GM12878 (cell line): ENCODE measurements around the gene SUGCT. TPM values are rescaled to one million over a fixed set of nuclear protein-coding genes. Genes with fewer than 3 reads are reported as not detected.

ENCODE experiments used
- ATAC-seq: fragments of 200-7000 bp; cut with Tn5 transposase; 3 replicates; pipeline ENCODE4 v1.9.1; 2020; ENCODE audit warnings: mild to moderate bottlenecking, moderate library complexity
- BruUV-seq: library from RNA; stranded (reverse); fragments of 400-500 nt; replicated peaks from 2 replicates; lab custom pipeline; 2021; lab: Mats Ljungman, UMichigan
- CTCF ChIA-PET: fragments of 300-600 bp; sonication (Branson Sonifier 250); formaldehyde crosslinking; extraction: SDS; loops from one replicate; lab custom pipeline; 2021; ENCODE audit warnings: inconsistent platforms; lab: Yijun Ruan, JAX
- POLR2A ChIA-PET: fragments of 350-600 bp; formaldehyde crosslinking; extraction: SDS; loops from one replicate; lab custom pipeline; 2021; ENCODE audit warnings: inconsistent platforms; lab: Charles Lee
- RAD21 ChIA-PET: fragments of 300-600 bp; sonication (Branson Sonifier 250); formaldehyde crosslinking; loops from one replicate; lab custom pipeline; 2023; ENCODE audit warnings: antibody characterized with exemption; ENCODE audit not compliant: unreplicated experiment; lab: Charles Lee
- SMC1A ChIA-PET: fragments of 300-600 bp; sonication (Branson Sonifier 250); formaldehyde crosslinking; loops from one replicate; lab custom pipeline; 2023; ENCODE audit not compliant: unreplicated experiment, uncharacterized antibody; lab: Charles Lee
- DNase-seq: peaks from one replicate; pipeline ENCODE4 v3.0.0-alpha.2; 2011; ENCODE audit warnings: low read depth, low spot score
- FAIRE-seq: peaks from 3 replicates; lab custom pipeline; 2011; peaks lifted over from hg19 to GRCh38; lab: Jason Lieb, UNC
- H2AFZ ChIP-seq: 2 replicates; pipeline ENCODE4 v1.6.0; 2011; ENCODE audit warnings: low read depth, low read length, control low read depth; ENCODE audit not compliant: control insufficient read depth
- H3K27ac ChIP-seq: 2 replicates; pipeline ENCODE4 v1.5.1; 2011; ENCODE audit warnings: control low read depth; ENCODE audit not compliant: control insufficient read depth, insufficient read depth
- H3K27me3 ChIP-seq, 2 experiments: replicated peaks in 1 of 2; 2 replicates each; pipeline versions ENCODE4 v1.6.0 to v1.6.1; 2011; ENCODE audit warnings: low read length in 1 of 2; ENCODE audit not compliant: control insufficient read depth in 2 of 2, insufficient read depth in 2 of 2
- H3K36me3 ChIP-seq, 2 experiments: 2 replicates each; pipeline ENCODE4 v1.5.1; 2011; ENCODE audit warnings: low read length in 1 of 2; ENCODE audit not compliant: control insufficient read depth in 2 of 2, insufficient read depth in 2 of 2
- H3K4me1 ChIP-seq: 2 replicates; pipeline ENCODE4 v1.6.1; 2011; ENCODE audit warnings: mild to moderate bottlenecking, low read length, moderate library complexity, mixed read lengths; ENCODE audit not compliant: control insufficient read depth, insufficient read depth
- H3K4me2 ChIP-seq: 2 replicates; pipeline ENCODE4 v1.6.0; 2011; ENCODE audit warnings: control low read depth; ENCODE audit not compliant: control insufficient read depth, insufficient read depth
- H3K4me3 ChIP-seq: fragments of 200-600 bp; sonication (generic); 2 replicates; pipeline ENCODE4 v1.5.1; 2016
- H3K79me2 ChIP-seq: 2 replicates; pipeline ENCODE4 v1.6.0; 2011; ENCODE audit warnings: low read length; ENCODE audit not compliant: control insufficient read depth, insufficient read depth
- H3K9ac ChIP-seq: 2 replicates; pipeline ENCODE4 v1.8.0; 2011; ENCODE audit warnings: low read length, control low read depth, mixed read lengths; ENCODE audit not compliant: control insufficient read depth, insufficient read depth
- H3K9me3 ChIP-seq: replicated peaks from 3 replicates; pipeline ENCODE4 v1.5.1; 2011; ENCODE audit warnings: mild to moderate bottlenecking, low read length; ENCODE audit not compliant: control insufficient read depth, insufficient read depth
- H4K20me1 ChIP-seq: 2 replicates; pipeline ENCODE4 v1.6.0; 2011; ENCODE audit not compliant: control insufficient read depth, insufficient read depth
- FOS ChIP-seq: IDR thresholded peaks from 3 replicates; pipeline ENCODE4 v1.6.1; 2011; ENCODE audit warnings: borderline replicate concordance; ENCODE audit not compliant: insufficient read length; ENCODE audit errors: extremely low read depth
- NFIC ChIP-seq: IDR thresholded peaks from 2 replicates; pipeline ENCODE4 v1.6.1; 2012; ENCODE audit warnings: low read depth, mild to moderate bottlenecking, inconsistent platforms, low read length, moderate library complexity
- NR2C2 ChIP-seq: IDR thresholded peaks from 2 replicates; pipeline ENCODE4 v1.6.1; 2011; ENCODE audit warnings: borderline replicate concordance, low read depth; ENCODE audit not compliant: control insufficient read depth, insufficient read length
- ZZZ3 ChIP-seq: IDR thresholded peaks from 2 replicates; pipeline ENCODE4 v1.6.1; 2011; ENCODE audit warnings: low read depth; ENCODE audit not compliant: control insufficient read depth, insufficient read length
- WGBS: methylation state at CpG from one replicate; pipeline ENCODE4 v1.1.6; 2016; ENCODE audit warnings: low lambda C conversion rate; ENCODE audit not compliant: insufficient replicate concordance, insufficient coverage; ENCODE audit errors: missing lambda C conversion rate; 5-methylcytosine and 5-hydroxymethylcytosine counted together
- in situ Hi-C: fragments of 300-500 bp; cut with MboI; formaldehyde crosslinking; loops from 9 replicates; pipeline ENCODE4 v1.14.3; 2018; ENCODE audit warnings: mixed read lengths
- intact Hi-C: fragments of 100-400 bp; cut with micrococcal nuclease; formaldehyde crosslinking; loops from one replicate; pipeline ENCODE4 v1.14.2; 2022; ENCODE audit not compliant: unreplicated experiment
- polyA plus RNA-seq, 11 experiments: library from polyadenylated mRNA; depleted of rRNA in 4 of 11; unstranded in 6 of 11; stranded (reverse) in 5 of 11; fragments of >200 nt; fragmentation: Nextera tagmentation in 4 of 11; fragmentation: Illumina TruSeq in 1 of 11; extraction: Ambion mirVana in 4 of 11; extraction: Trizol in 1 of 11; gene quantifications; 1 replicate in 1 of 11; 2 replicates in 10 of 11; pipeline versions ENCODE4 v1.2.1 to v1.2.3, GENCODE V29; 2011 to 2016; ENCODE audit warnings: inconsistent platforms in 2 of 11, missing spikeins in 2 of 11, low read depth in 1 of 11
- total RNA-seq, 4 experiments: library from RNA; depleted of rRNA in 3 of 4; stranded (reverse); fragments of >200 nt in 3 of 4; fragmentation: Illumina TruSeq in 1 of 4; extraction: Trizol in 1 of 4; gene quantifications; 2 replicates each; pipeline versions ENCODE4 v1.2.1 to v1.2.3, GENCODE V29; 2013 to 2021
- TF ChIP-seq, protein P1 (sequence below): fragments of 150-350 bp; IDR thresholded peaks from 2 replicates; pipeline ENCODE4 v1.6.1; 2016; ENCODE audit warnings: low read depth, low read length
- TF ChIP-seq, protein P2 (sequence below): fragments of 450-650 bp; IDR thresholded peaks from 2 replicates; pipeline ENCODE4 v1.6.1; 2017; ENCODE audit warnings: mild to moderate bottlenecking, moderate library complexity
- TF ChIP-seq, protein P3 (sequence below): fragments of 450-650 bp; formaldehyde crosslinking; IDR thresholded peaks from 2 replicates; pipeline ENCODE4 v1.4.0; 2022; ENCODE audit warnings: mild to moderate bottlenecking, moderate library complexity

Gene SUGCT
- total and polyA plus RNA-seq, 10 of the 15 experiments (the other 5 are each of a cell fraction or from before 2014, with no cell fraction given): 0.08 to 1.2 (median 0.67) TPM; not detected in 1

DNA sequence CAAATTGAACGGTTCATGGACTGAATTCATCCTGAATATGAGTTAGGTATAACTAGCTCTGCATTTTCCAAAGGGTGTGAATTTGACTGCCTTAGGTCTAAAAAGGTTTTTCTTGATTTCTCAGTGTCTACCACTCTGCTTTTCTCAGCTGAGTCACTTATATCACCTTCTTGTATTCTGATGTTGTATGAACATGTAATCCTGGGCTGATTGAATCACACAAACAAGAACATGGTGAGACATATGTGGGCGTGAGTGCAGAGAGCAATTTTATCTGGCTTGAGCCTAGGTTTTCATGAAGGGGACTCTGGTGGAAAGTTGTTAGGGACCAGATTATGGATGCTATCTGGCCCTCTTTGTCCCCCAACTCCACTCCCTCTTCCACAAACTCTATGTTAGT is 239.8 kb downstream of the SUGCT start (continued):
- TF ChIP-seq, protein P1, sequence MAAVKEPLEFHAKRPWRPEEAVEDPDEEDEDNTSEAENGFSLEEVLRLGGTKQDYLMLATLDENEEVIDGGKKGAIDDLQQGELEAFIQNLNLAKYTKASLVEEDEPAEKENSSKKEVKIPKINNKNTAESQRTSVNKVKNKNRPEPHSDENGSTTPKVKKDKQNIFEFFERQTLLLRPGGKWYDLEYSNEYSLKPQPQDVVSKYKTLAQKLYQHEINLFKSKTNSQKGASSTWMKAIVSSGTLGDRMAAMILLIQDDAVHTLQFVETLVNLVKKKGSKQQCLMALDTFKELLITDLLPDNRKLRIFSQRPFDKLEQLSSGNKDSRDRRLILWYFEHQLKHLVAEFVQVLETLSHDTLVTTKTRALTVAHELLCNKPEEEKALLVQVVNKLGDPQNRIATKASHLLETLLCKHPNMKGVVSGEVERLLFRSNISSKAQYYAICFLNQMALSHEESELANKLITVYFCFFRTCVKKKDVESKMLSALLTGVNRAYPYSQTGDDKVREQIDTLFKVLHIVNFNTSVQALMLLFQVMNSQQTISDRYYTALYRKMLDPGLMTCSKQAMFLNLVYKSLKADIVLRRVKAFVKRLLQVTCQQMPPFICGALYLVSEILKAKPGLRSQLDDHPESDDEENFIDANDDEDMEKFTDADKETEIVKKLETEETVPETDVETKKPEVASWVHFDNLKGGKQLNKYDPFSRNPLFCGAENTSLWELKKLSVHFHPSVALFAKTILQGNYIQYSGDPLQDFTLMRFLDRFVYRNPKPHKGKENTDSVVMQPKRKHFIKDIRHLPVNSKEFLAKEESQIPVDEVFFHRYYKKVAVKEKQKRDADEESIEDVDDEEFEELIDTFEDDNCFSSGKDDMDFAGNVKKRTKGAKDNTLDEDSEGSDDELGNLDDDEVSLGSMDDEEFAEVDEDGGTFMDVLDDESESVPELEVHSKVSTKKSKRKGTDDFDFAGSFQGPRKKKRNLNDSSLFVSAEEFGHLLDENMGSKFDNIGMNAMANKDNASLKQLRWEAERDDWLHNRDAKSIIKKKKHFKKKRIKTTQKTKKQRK: no peak
- TF ChIP-seq, all 136 proteins: peak for 0

DNA sequence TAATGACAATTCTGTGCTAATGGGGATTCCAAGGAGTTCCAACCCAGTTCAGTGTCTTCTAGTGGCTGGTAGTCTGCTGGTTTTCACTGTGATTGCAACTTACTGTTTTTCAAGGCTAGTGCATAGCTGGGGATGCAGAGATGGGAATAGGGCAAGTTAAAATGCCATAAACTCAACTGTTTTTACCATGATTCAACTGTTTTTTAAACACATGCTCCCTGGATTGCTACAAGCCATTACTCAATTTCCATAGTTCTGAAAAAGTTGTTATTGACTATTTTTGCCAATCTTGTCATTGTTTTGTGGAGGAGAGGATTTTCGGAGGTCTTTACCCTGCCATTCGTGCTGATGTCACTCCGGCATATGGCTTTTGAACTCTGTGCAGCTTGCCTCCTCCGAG is 245.3 kb downstream of the SUGCT start:
- Histone ChIP-seq H3K79me2 (no peaks in the 10 kb centered on the region), H4K20me1 (no peaks in the 10 kb centered on the region), H3K4me3 (no peak overlapping the region), H2AFZ (no peak overlapping the region), H3K4me2 (no peak overlapping the region), H3K4me1 (no peaks in the 10 kb centered on the region), H3K27ac (no peak overlapping the region), H3K27me3 (no peaks in the 10 kb centered on the region), H3K9ac (no peak overlapping the region), H3K36me3 (no peaks in the 10 kb centered on the region), H3K9me3 (no peaks in the 10 kb centered on the region)
- ChIA-PET SMC1A (no interaction called here), POLR2A (no interaction called here), RAD21 (no interaction called here), CTCF (no interaction called here)
- DNase-seq: no peak
- intact Hi-C loops: no loop called here
- no TSS peak for BruUV-seq
- no peak for FAIRE-seq
- 42% methylated on average over 4 of the region's 4 CpGs for WGBS
- ATAC-seq: no peak
- in situ Hi-C loops: no loop called here
- TF ChIP-seq, protein P2, sequence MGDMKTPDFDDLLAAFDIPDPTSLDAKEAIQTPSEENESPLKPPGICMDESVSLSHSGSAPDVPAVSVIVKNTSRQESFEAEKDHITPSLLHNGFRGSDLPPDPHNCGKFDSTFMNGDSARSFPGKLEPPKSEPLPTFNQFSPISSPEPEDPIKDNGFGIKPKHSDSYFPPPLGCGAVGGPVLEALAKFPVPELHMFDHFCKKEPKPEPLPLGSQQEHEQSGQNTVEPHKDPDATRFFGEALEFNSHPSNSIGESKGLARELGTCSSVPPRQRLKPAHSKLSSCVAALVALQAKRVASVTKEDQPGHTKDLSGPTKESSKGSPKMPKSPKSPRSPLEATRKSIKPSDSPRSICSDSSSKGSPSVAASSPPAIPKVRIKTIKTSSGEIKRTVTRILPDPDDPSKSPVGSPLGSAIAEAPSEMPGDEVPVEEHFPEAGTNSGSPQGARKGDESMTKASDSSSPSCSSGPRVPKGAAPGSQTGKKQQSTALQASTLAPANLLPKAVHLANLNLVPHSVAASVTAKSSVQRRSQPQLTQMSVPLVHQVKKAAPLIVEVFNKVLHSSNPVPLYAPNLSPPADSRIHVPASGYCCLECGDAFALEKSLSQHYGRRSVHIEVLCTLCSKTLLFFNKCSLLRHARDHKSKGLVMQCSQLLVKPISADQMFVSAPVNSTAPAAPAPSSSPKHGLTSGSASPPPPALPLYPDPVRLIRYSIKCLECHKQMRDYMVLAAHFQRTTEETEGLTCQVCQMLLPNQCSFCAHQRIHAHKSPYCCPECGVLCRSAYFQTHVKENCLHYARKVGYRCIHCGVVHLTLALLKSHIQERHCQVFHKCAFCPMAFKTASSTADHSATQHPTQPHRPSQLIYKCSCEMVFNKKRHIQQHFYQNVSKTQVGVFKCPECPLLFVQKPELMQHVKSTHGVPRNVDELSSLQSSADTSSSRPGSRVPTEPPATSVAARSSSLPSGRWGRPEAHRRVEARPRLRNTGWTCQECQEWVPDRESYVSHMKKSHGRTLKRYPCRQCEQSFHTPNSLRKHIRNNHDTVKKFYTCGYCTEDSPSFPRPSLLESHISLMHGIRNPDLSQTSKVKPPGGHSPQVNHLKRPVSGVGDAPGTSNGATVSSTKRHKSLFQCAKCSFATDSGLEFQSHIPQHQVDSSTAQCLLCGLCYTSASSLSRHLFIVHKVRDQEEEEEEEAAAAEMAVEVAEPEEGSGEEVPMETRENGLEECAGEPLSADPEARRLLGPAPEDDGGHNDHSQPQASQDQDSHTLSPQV: no peak
- TF ChIP-seq FOS: no peak
- TF ChIP-seq ZZZ3: no peak
- no peak for TF ChIP-seq NFIC
- TF ChIP-seq, protein P3, sequence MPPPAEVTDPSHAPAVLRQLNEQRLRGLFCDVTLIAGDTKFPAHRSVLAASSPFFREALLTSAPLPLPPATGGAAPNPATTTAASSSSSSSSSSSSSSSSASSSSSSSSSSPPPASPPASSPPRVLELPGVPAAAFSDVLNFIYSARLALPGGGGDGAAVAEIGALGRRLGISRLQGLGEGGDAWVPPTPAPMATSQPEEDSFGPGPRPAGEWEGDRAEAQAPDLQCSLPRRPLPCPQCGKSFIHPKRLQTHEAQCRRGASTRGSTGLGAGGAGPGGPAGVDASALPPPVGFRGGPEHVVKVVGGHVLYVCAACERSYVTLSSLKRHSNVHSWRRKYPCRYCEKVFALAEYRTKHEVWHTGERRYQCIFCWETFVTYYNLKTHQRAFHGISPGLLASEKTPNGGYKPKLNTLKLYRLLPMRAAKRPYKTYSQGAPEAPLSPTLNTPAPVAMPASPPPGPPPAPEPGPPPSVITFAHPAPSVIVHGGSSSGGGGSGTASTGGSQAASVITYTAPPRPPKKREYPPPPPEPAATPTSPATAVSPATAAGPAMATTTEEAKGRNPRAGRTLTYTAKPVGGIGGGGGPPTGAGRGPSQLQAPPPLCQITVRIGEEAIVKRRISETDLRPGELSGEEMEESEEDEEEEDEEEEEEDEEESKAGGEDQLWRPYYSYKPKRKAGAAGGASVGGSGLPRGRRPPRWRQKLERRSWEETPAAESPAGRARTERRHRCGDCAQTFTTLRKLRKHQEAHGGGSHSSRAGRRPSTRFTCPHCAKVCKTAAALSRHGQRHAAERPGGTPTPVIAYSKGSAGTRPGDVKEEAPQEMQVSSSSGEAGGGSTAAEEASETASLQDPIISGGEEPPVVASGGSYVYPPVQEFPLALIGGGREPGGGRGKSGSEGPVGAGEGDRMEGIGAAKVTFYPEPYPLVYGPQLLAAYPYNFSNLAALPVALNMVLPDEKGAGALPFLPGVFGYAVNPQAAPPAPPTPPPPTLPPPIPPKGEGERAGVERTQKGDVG (CRISPR knock-in tag): no peak
- TF ChIP-seq NR2C2: no peak
